ENCODE results near the gene RAB39A. TPM values are rescaled to one million over a fixed set of nuclear protein-coding genes. Genes with fewer than 3 reads are reported as not detected.

The RAB39A gene
- total and polyA plus RNA-seq, 9 of the 15 experiments (the other 6 are each of a cell fraction or from before 2014, with no cell fraction given) = not detected

- ATAC-seq = no peak
- in situ Hi-C loops (cut with MboI) = no loop called here
- Histone ChIP-seq H3K4me1 (replicated peaks in 1 of 2; ENCODE audit: control insufficient read depth in 2 of 2, insufficient read depth in 2 of 2, low read length in 2 of 2) (no peaks in the 10 kb centered on the region; a peak in 2 of 5 replicates), H3K9ac (ENCODE audit: insufficient read depth in 1 of 2, low read depth in 2 of 2, low read length in 2 of 2) (no peak overlapping the region), H3K27me3 (ENCODE audit: control insufficient read depth in 2 of 2, insufficient read depth in 2 of 2, low read length in 2 of 2) (peaks cover 25 to 33% of the 10 kb centered on the region in 2 experiments), H2AFZ (ENCODE audit: low read depth, low read length) (no peak overlapping the region), H4K20me1 (replicated peaks; ENCODE audit: control insufficient read depth, insufficient read depth, low read length) (no peaks in the 10 kb centered on the region), H3K9me1 (ENCODE audit: control insufficient read depth, insufficient read depth, low read length) (no peaks in the 10 kb centered on the region), H3K36me3 (ENCODE audit: control insufficient read depth, insufficient read depth, low read length) (no peaks in the 10 kb centered on the region), H3K9me3 (replicated peaks; ENCODE audit: control insufficient read depth, insufficient read depth, low read depth, low read length) (no peaks in the 10 kb centered on the region), H3K79me2 (ENCODE audit: control insufficient read depth, insufficient read depth, low read length) (no peaks in the 10 kb centered on the region), H3K4me3 (no peak overlapping the region), H3K4me2 (ENCODE audit: insufficient read depth, low read length) (no peak overlapping the region), H3K27ac (ENCODE audit: extremely low read depth, low read depth, low read length) (no peak overlapping the region)
- no peak for FAIRE-seq
- BruUV-seq (replicated peaks) = no TSS peak
- DNase-seq (ENCODE audit: extremely low read depth in 1 of 4, low spot score in 3 of 4) = no peak
- CTCF ChIA-PET (ENCODE audit: low intra/inter-chr PET ratio) = no interaction called here
- POLR2A ChIA-PET = no interaction called here
- intact Hi-C loops (cut with micrococcal nuclease) = no loop called here
- TF ChIP-seq, protein P1, sequence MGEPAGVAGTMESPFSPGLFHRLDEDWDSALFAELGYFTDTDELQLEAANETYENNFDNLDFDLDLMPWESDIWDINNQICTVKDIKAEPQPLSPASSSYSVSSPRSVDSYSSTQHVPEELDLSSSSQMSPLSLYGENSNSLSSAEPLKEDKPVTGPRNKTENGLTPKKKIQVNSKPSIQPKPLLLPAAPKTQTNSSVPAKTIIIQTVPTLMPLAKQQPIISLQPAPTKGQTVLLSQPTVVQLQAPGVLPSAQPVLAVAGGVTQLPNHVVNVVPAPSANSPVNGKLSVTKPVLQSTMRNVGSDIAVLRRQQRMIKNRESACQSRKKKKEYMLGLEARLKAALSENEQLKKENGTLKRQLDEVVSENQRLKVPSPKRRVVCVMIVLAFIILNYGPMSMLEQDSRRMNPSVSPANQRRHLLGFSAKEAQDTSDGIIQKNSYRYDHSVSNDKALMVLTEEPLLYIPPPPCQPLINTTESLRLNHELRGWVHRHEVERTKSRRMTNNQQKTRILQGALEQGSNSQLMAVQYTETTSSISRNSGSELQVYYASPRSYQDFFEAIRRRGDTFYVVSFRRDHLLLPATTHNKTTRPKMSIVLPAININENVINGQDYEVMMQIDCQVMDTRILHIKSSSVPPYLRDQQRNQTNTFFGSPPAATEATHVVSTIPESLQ (CRISPR knock-in tag; IDR thresholded peaks at IDR 0.05) = no peak
- TF ChIP-seq CHD2 (IDR thresholded peaks at IDR 0.05; ENCODE audit: low read depth, low read length) (no peak), MTA2 (IDR thresholded peaks at IDR 0.05; ENCODE audit: low read depth) (no peak), TFAP4 (CRISPR knock-in tag; IDR thresholded peaks at IDR 0.05; ENCODE audit: borderline replicate concordance) (no peak), CCNT2 (IDR thresholded peaks at IDR 0.05; ENCODE audit: borderline replicate concordance, extremely low read depth, insufficient read length, low read depth, low read length) (no peak), MBD2 (IDR thresholded peaks at IDR 0.05; ENCODE audit: borderline replicate concordance, low read depth) (no peak), MCM2 (IDR thresholded peaks at IDR 0.05; ENCODE audit: low read depth) (no peak), RBM25 (IDR thresholded peaks at IDR 0.05; ENCODE audit: low read depth, low read length, severe bottlenecking) (no peak), ZNF311 (CRISPR knock-in tag; IDR thresholded peaks at IDR 0.05) (no peak), MAZ (CRISPR knock-in tag; conservative IDR thresholded peaks at IDR 0.05 in 1 of 2, IDR thresholded peaks at IDR 0.05 in 1 of 2) (no peak), HNRNPUL1 (IDR thresholded peaks at IDR 0.05; ENCODE audit: low read length) (no peak), XRCC3 (IDR thresholded peaks at IDR 0.05) (no peak)
- TF ChIP-seq, protein P2, sequence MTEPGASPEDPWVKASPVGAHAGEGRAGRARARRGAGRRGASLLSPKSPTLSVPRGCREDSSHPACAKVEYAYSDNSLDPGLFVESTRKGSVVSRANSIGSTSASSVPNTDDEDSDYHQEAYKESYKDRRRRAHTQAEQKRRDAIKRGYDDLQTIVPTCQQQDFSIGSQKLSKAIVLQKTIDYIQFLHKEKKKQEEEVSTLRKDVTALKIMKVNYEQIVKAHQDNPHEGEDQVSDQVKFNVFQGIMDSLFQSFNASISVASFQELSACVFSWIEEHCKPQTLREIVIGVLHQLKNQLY (CRISPR knock-in tag; conservative IDR thresholded peaks at IDR 0.05) = no peak
These were observed 22.9 kb downstream of the RAB39A start for GRCh38 chr11:107951155-107951554.
